Measurements from ENCODE around the gene BHLHE41.

Gene BHLHE41

GRCh38 chr12:26124446-26125399 lies at the start of gene BHLHE41:
Gene BHLHE41, minus strand, starts transcription at chr12:26125037. Its CDS starts 258 bp downstream, at chr12:26124779.
- Mint-ChIP-seq H3K27ac (no peak within 1 kb of the TSS), H3K36me3 (no peaks in the 10 kb centered on the region)
- no peak for DNase-seq (ENCODE audit: low spot score in 2 of 2)

DNA sequence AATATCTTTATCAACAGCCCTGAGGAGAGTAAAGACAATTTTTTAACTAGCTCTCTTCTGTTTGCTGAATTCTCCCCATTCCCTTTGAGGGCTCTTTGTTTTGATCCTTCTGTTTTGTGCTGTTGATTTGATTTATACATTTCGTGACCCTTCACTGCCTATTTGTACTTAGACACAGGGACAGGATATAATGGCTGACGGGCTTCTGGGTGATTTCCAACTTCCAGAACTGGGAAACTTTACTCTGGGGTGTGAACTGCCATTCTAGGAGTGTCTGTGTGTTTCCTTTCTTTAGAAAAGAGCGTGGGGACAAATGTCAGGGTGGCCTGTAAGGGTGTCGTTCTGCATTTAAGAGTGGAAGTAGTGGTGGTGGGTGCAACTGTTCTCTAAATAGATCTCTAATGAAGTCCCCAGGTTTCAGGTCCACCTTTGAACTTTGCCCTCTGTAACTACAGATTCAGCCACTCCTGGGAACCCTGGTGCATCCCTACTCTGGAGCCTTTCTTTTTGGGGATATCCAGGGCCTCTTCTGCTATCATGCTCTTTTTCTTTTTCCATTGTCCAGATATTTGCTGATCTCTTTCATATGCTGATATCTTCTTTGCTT lies 48.2 kb upstream of the BHLHE41 start:
- no peaks in the 10 kb centered on the region for H3K36me3 Mint-ChIP-seq
- no peaks in the 10 kb centered on the region for H3K4me1 Mint-ChIP-seq
- no peak for ATAC-seq
- no peak overlapping the region for H3K27ac Mint-ChIP-seq
- DNase-seq (ENCODE audit: low spot score in 2 of 2) = no peak
- H3K9me3 Mint-ChIP-seq = no peaks in the 10 kb centered on the region
- no peak overlapping the region for H3K4me3 Mint-ChIP-seq

More at GRCh38 chr12:26124446-26125399, at the start of gene BHLHE41:
- no peak for ATAC-seq
- H3K4me1 Mint-ChIP-seq = peaks cover 38% of the 10 kb centered on the region
- peak within 1 kb of the TSS; percentile 73 for H3K4me3 Mint-ChIP-seq
- H3K9me3 Mint-ChIP-seq = no peaks in the 10 kb centered on the region

- ATAC-seq (no peak), DNase-seq (ENCODE audit: low spot score in 2 of 2) (no peak)
- Mint-ChIP-seq H3K36me3 (no peaks in the 10 kb centered on the region), H3K4me1 (no peaks in the 10 kb centered on the region), H3K27ac (no peak overlapping the region), H3K4me3 (no peak overlapping the region), H3K9me3 (no peaks in the 10 kb centered on the region)
These were observed 47.7 kb upstream of the BHLHE41 start for GRCh38 chr12:26172539-26172938.

- Mint-ChIP-seq H3K36me3 (no peaks in the 10 kb centered on the region), H3K27ac (no peak overlapping the region), H3K4me3 (no peak overlapping the region), H3K4me1 (no peaks in the 10 kb centered on the region), H3K9me3 (no peaks in the 10 kb centered on the region)
- DNase-seq (ENCODE audit: low spot score in 2 of 2) (no peak), ATAC-seq (no peak)
These were observed 47.2 kb upstream of the BHLHE41 start for GRCh38 chr12:26172013-26172412.

GRCh38 chr12:26164118-26164517 lies 39.3 kb upstream of the BHLHE41 start:
- no peak for DNase-seq (ENCODE audit: low spot score in 2 of 2)
- Mint-ChIP-seq H3K4me1 (no peaks in the 10 kb centered on the region), H3K27ac (no peak overlapping the region), H3K36me3 (no peaks in the 10 kb centered on the region), H3K4me3 (no peak overlapping the region), H3K9me3 (no peaks in the 10 kb centered on the region)
- no peak for ATAC-seq

GRCh38 chr12:26162905-26163304 lies 38.1 kb upstream of the BHLHE41 start:
- ATAC-seq (no peak), DNase-seq (ENCODE audit: low spot score in 2 of 2) (no peak)
- H3K36me3 Mint-ChIP-seq = no peaks in the 10 kb centered on the region
- no peak overlapping the region for H3K4me3 Mint-ChIP-seq
- H3K4me1 Mint-ChIP-seq = no peaks in the 10 kb centered on the region
- H3K27ac Mint-ChIP-seq = no peak overlapping the region
- no peaks in the 10 kb centered on the region for H3K9me3 Mint-ChIP-seq

GRCh38 chr12:26162174-26162573 lies 37.3 kb upstream of the BHLHE41 start:
- Mint-ChIP-seq H3K27ac (no peak overlapping the region), H3K9me3 (no peaks in the 10 kb centered on the region), H3K4me3 (no peak overlapping the region), H3K4me1 (no peaks in the 10 kb centered on the region), H3K36me3 (no peaks in the 10 kb centered on the region)
- no peak for ATAC-seq
- no peak for DNase-seq (ENCODE audit: low spot score in 2 of 2)

- peak; percentile 45 for ATAC-seq
- no peak for DNase-seq (ENCODE audit: low spot score in 2 of 2)
- H3K27ac Mint-ChIP-seq = no peak overlapping the region
These were observed 33.4 kb upstream of the BHLHE41 start for GRCh38 chr12:26158078-26158764.

DNA sequence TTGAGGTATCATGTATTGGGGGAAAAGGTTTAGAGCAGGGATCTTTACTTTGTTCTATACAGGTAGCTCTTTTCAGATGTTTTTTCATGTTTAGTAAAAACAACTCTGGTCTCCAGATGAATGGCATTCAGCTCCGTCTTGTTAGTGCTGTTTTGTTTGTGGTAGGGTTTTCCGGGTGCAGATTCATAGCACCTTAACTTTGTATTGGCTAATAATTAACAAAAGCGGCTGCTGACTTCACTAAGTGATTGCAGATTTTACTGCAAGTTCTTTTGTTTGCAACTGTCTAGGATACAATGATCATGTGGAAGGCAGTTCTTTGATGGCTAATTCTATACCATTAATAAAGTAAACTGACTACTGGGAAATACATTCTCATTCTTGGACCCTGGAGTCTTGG lies 32.2 kb upstream of the BHLHE41 start:
- DNase-seq (ENCODE audit: low spot score in 2 of 2) = no peak
- Mint-ChIP-seq H3K9me3 (no peaks in the 10 kb centered on the region), H3K36me3 (no peaks in the 10 kb centered on the region), H3K27ac (no peak overlapping the region), H3K4me1 (no peaks in the 10 kb centered on the region), H3K4me3 (no peak overlapping the region)
- no peak for ATAC-seq

More at GRCh38 chr12:26158078-26158764, 33.4 kb upstream of the BHLHE41 start:
- no peaks in the 10 kb centered on the region for H3K4me1 Mint-ChIP-seq
- H3K9me3 Mint-ChIP-seq = no peaks in the 10 kb centered on the region
- no peaks in the 10 kb centered on the region for H3K36me3 Mint-ChIP-seq
- no peak overlapping the region for H3K4me3 Mint-ChIP-seq

GRCh38 chr12:26156201-26156871 lies 31.5 kb upstream of the BHLHE41 start:
- DNase-seq (ENCODE audit: low spot score in 2 of 2) (no peak), ATAC-seq (no peak)
- Mint-ChIP-seq H3K4me1 (no peaks in the 10 kb centered on the region), H3K4me3 (no peak overlapping the region), H3K9me3 (no peaks in the 10 kb centered on the region), H3K27ac (no peak overlapping the region), H3K36me3 (no peaks in the 10 kb centered on the region)

- ATAC-seq = no peak
- H3K27ac Mint-ChIP-seq = no peak overlapping the region
- no peak overlapping the region for H3K4me3 Mint-ChIP-seq
- DNase-seq (ENCODE audit: low spot score in 2 of 2) = no peak
- H3K9me3 Mint-ChIP-seq = no peaks in the 10 kb centered on the region
- H3K4me1 Mint-ChIP-seq = no peaks in the 10 kb centered on the region
- H3K36me3 Mint-ChIP-seq = no peaks in the 10 kb centered on the region
These were observed 28.8 kb upstream of the BHLHE41 start for GRCh38 chr12:26153421-26154154.

- no peak for DNase-seq (ENCODE audit: low spot score in 2 of 2)
- H3K9me3 Mint-ChIP-seq = no peaks in the 10 kb centered on the region
- no peak overlapping the region for H3K4me3 Mint-ChIP-seq
- ATAC-seq = no peak
- H3K4me1 Mint-ChIP-seq = no peaks in the 10 kb centered on the region
- H3K36me3 Mint-ChIP-seq = no peaks in the 10 kb centered on the region
- H3K27ac Mint-ChIP-seq = no peak overlapping the region
These were observed 27.8 kb upstream of the BHLHE41 start for GRCh38 chr12:26152507-26153102.

GRCh38 chr12:26150736-26151450 lies 26.1 kb upstream of the BHLHE41 start:
- H3K27ac Mint-ChIP-seq = no peak overlapping the region
- no peak overlapping the region for H3K4me3 Mint-ChIP-seq
- ATAC-seq (no peak), DNase-seq (ENCODE audit: low spot score in 2 of 2) (no peak)
- no peaks in the 10 kb centered on the region for H3K4me1 Mint-ChIP-seq
- H3K36me3 Mint-ChIP-seq = no peaks in the 10 kb centered on the region
- no peaks in the 10 kb centered on the region for H3K9me3 Mint-ChIP-seq

Measured in stimulated activated effector memory CD8-positive, alpha-beta T cell treated with anti-CD3 and anti-CD28 coated beads, Interleukin-12 subunit alpha, Interleukin-12 subunit beta, amount 100 ng/mL, for 72 hours (primary cell).